Upper lobe of left lung (tissue), 6 donors: ENCODE results near the gene PPFIA4. TPM values are rescaled to one million over a fixed set of nuclear protein-coding genes. Genes with fewer than 3 reads are reported as not detected.

Experiments used
- ATAC-seq, 2 donors: fragments of 200-7000 bp; cut with Tn5 transposase; one replicate each; pipeline ENCODE4 v1.9.1; 2022; ENCODE audit warnings: mild to moderate bottlenecking in 2 of 2, moderate library complexity in 2 of 2; ENCODE audit not compliant: low FRiP score in 2 of 2
- DNase-seq, 2 donors: peaks; one replicate each; pipeline ENCODE4 v3.0.0-alpha.2; 2019 to 2020
- H3K27ac ChIP-seq, 4 donors: fragments of 200-600 bp; sonication (generic); one replicate each; pipeline ENCODE4 v1.5.1; 2016 to 2019
- H3K27me3 ChIP-seq, 4 donors: fragments of 200-600 bp; sonication (generic); one replicate each; pipeline ENCODE4 v1.5.1; 2017 to 2019
- H3K36me3 ChIP-seq, 4 donors: fragments of 200-600 bp; sonication (generic); one replicate each; pipeline ENCODE4 v1.5.1; 2016 to 2019
- H3K4me1 ChIP-seq, 4 donors: fragments of 200-600 bp; sonication (generic); one replicate each; pipeline ENCODE4 v1.5.1; 2018 to 2019
- H3K4me3 ChIP-seq, 4 donors: fragments of 200-600 bp; sonication (generic); one replicate each; pipeline ENCODE4 v1.5.1; 2017 to 2019; ENCODE audit warnings: mild to moderate bottlenecking in 2 of 4, moderate library complexity in 1 of 4
- H3K9me3 ChIP-seq, 4 donors: fragments of 200-600 bp; sonication (generic); one replicate each; pipeline ENCODE4 v1.5.1; 2018 to 2019
- EP300 ChIP-seq, 4 donors: sonication (generic); formaldehyde crosslinking; IDR thresholded peaks; one replicate each; pipeline ENCODE4 v1.5.1; 2017; ENCODE audit warnings: antibody characterized with exemption in 4 of 4, control low read depth in 2 of 4
- POLR2A ChIP-seq, 4 donors: fragments of 450-650 bp; IDR thresholded peaks; one replicate each; pipeline ENCODE4 v1.5.1; 2016 to 2017; ENCODE audit warnings: antibody characterized with exemption in 4 of 4, mild to moderate bottlenecking in 2 of 4
- POLR2AphosphoS5 ChIP-seq, 2 donors: sonication (generic); formaldehyde crosslinking; IDR thresholded peaks; one replicate each; pipeline ENCODE4 v1.5.1; 2017; ENCODE audit warnings: antibody characterized with exemption in 2 of 2
- WGBS, 2 donors: methylation state at CpG; one replicate each; pipeline ENCODE4 v1.1.5; 2017 to 2018; 5-methylcytosine and 5-hydroxymethylcytosine counted together
- total RNA-seq, 6 donors: library from RNA; depleted of rRNA in 4 of 6; stranded (reverse); fragments of >200 nt in 4 of 6; gene quantifications; one replicate each; pipeline versions ENCODE4 v1.1.0 to v1.2.1, GENCODE V29; 2016 to 2021
- TF ChIP-seq, protein P1 (sequence below), 6 experiments: fragments of 450-650 bp in 4 of 6; fragments of 200-600 bp in 2 of 6; sonication (generic) in 2 of 6; IDR thresholded peaks; one replicate each; pipeline ENCODE4 v1.5.1; 2016 to 2019; ENCODE audit warnings: antibody characterized with exemption in 6 of 6
- donor health status: DM: no; HTN: no; CAD: no; lungs with moderate emphysema.
- donor health status: DM: no; HTN: yes; CAD: no; lungs with severe emphysema.

The PPFIA4 gene
- total RNA-seq, 6 donors from 2014 or later, result 0.63 to 9.7 (median 1.6) TPM

DNA sequence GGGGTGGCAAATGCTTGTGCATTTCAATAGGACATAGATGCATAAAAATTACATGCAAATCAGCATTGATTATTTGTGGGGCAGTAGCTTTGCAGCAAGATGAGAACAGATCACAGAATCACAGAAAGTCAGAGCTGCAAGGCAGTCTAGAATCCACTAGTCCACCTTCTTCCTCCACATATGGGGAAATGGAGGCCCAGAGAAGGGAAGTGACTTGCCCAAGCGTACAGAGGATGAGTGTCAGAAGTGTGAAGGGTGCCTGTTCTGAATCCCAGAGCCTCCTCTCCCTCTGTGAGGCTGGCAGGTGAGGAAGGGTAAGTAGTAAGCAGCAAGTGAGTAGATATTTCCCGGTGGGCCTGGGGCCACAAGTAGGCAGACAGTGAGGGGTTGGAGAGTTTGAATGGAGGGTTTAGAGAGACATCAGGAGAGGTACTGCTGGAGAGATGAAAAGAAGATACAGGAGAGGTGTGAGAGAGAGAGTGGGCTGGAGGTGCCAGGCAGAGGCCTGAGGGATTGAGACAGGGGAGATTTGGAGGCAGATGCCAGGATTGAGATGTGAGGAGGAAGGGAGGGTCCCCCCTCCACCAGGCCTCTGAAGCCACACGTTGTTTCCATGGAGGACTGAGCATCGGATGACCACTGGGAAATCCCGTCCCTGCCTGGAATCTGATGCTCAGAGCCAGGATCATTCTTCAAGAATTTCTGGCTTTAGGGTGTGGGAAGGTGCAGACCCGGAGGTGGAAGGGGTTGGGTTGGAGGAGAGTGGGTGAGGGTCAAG is 64.3 kb downstream of the PPFIA4 start:
- TF ChIP-seq, protein P1, sequence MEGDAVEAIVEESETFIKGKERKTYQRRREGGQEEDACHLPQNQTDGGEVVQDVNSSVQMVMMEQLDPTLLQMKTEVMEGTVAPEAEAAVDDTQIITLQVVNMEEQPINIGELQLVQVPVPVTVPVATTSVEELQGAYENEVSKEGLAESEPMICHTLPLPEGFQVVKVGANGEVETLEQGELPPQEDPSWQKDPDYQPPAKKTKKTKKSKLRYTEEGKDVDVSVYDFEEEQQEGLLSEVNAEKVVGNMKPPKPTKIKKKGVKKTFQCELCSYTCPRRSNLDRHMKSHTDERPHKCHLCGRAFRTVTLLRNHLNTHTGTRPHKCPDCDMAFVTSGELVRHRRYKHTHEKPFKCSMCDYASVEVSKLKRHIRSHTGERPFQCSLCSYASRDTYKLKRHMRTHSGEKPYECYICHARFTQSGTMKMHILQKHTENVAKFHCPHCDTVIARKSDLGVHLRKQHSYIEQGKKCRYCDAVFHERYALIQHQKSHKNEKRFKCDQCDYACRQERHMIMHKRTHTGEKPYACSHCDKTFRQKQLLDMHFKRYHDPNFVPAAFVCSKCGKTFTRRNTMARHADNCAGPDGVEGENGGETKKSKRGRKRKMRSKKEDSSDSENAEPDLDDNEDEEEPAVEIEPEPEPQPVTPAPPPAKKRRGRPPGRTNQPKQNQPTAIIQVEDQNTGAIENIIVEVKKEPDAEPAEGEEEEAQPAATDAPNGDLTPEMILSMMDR (IDR thresholded peaks at IDR 0.05), result no peak
- TF ChIP-seq POLR2AphosphoS5 (IDR thresholded peaks at IDR 0.05) (no peak), EP300 (IDR thresholded peaks at IDR 0.05) (no peak), POLR2A (IDR thresholded peaks at IDR 0.05) (no peak)
- WGBS, 2 donors, result 78 to 80% methylated on average over 6 of the region's 6 CpGs
- ATAC-seq (no peak), DNase-seq (no peak)
- Histone ChIP-seq H3K4me3 (no peak overlapping the region), H3K9me3 (peaks cover 0 to 13% (median 10%) of the 10 kb centered on the region in 4 donors), H3K27ac (no peak overlapping the region), H3K36me3 (no peaks in the 10 kb centered on the region), H3K27me3 (no peaks in the 10 kb centered on the region), H3K4me1 (no peaks in the 10 kb centered on the region)

GRCh38 chr1:203091199-203091477 is 64.8 kb downstream of the PPFIA4 start:
- WGBS, 2 donors, result 77 to 82% methylated on average over 4 of the region's 4 CpGs
- H3K27ac ChIP-seq, result no peak overlapping the region
- ATAC-seq (no peak), DNase-seq (no peak)
- H3K27me3 ChIP-seq, result no peaks in the 10 kb centered on the region
- H3K9me3 ChIP-seq, result peaks cover 0 to 14% (median 10%) of the 10 kb centered on the region in 4 donors
- H3K4me3 ChIP-seq, result no peak overlapping the region
- TF ChIP-seq EP300 (IDR thresholded peaks at IDR 0.05) (no peak), POLR2AphosphoS5 (IDR thresholded peaks at IDR 0.05) (no peak), POLR2A (IDR thresholded peaks at IDR 0.05) (no peak)
- TF ChIP-seq, protein P1 (IDR thresholded peaks at IDR 0.05), result no peak
- H3K36me3 ChIP-seq, result no peaks in the 10 kb centered on the region
- no peaks in the 10 kb centered on the region for H3K4me1 ChIP-seq

DNA sequence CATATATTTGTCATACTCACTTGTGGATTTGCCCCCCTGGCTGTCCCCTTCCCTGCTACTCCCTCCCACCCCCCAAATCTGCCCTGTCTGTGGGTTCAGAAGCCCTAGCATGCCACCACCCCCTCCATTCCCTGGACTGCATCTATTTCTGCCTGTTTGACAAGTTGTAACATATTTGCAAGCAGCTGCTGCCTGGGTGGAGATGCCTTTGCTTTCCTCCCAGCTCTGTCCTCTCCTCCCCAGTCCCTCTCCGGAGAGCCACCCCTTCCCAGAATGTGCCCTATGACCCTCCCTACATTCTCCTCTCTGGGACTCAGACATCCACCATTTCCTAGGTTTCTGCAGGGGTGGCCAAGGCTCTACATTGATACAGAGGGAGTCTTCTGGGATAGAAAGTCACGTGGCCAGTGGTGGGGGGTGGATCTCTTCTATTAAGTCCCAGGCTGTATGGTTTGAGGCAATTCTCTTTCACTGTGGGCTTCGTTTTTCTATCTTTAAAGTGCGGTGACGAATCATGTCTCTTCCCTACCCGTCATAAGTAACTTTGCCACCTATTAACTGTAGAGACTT is 65.6 kb downstream of the PPFIA4 start:
- no peaks in the 10 kb centered on the region for H3K27me3 ChIP-seq
- no peak overlapping the region for H3K27ac ChIP-seq
- ATAC-seq, result no peak
- no peak overlapping the region for H3K4me3 ChIP-seq
- H3K4me1 ChIP-seq, result no peaks in the 10 kb centered on the region
- TF ChIP-seq POLR2AphosphoS5 (IDR thresholded peaks at IDR 0.05) (no peak), EP300 (IDR thresholded peaks at IDR 0.05) (no peak), POLR2A (IDR thresholded peaks at IDR 0.05) (no peak)
- TF ChIP-seq, protein P1 (IDR thresholded peaks at IDR 0.05), result no peak
- no peaks in the 10 kb centered on the region for H3K36me3 ChIP-seq
- whole genome bisulfite sequencing, 2 donors, result 79 to 83% methylated on average over 6 of the region's 6 CpGs
- peaks cover 0 to 14% (median 10%) of the 10 kb centered on the region in 4 donors for H3K9me3 ChIP-seq
- no peak for DNase-seq

DNA sequence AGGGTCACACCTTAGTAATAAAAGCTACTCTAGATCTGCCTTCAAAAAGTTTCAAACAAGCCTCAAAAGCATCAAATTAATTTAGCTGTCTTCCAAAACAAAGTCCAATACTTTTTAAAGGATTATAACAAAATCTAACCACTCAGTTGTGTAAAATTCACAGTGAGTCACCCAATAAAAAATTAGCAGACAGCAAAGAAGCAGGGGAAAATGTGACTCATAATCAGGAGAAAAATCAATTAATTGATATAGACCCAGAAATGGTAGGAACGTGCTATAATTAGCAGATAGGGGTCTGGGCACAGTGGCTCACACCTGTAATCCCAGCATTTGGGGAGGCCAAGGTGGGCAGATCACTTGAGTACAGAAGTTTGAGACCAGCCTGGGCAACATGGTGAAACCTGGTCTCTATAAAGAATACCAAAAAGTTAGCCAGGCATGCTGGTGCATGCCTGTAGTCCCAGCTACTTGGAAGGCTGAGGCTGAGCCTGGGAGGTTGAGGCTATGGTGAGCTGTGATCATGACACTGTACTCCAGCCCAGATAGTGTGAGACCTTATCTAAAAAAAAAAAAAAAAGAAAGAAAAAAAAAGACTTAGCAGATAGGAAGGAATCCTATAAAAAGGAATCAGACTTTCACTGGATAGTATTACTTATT is 67.6 kb downstream of the PPFIA4 start:
- 89 to 97% methylated on average over 1 of the region's 1 CpG for WGBS, 2 donors

More for the DNA sequence above, 67.6 kb downstream of the PPFIA4 start:
- no peak overlapping the region for H3K4me3 ChIP-seq
- H3K4me1 ChIP-seq, result no peaks in the 10 kb centered on the region
- H3K9me3 ChIP-seq, result peaks cover 0 to 14% (median 10%) of the 10 kb centered on the region in 4 donors
- no peaks in the 10 kb centered on the region for H3K27me3 ChIP-seq
- DNase-seq (no peak), ATAC-seq (no peak)
- TF ChIP-seq EP300 (IDR thresholded peaks at IDR 0.05), result no peak
- TF ChIP-seq POLR2AphosphoS5 (IDR thresholded peaks at IDR 0.05), result no peak
- no peak for TF ChIP-seq POLR2A (IDR thresholded peaks at IDR 0.05)
- TF ChIP-seq, protein P1 (IDR thresholded peaks at IDR 0.05), result no peak
- H3K27ac ChIP-seq, result no peak overlapping the region
- H3K36me3 ChIP-seq, result no peaks in the 10 kb centered on the region
